ENCODE measurements around the gene RPS15A.
"Not testable (repeated sequence)": the region's sequence is repeated elsewhere in the genome, so short reads cannot be mapped to it uniquely, and the experiment has no call there.

Gene RPS15A

GRCh38 chr16:18742870-18743269, 47.3 kb downstream of the RPS15A start:
- not testable (repeated sequence) for DNase-seq

- DNase-seq, result not testable (repeated sequence)
Measured at GRCh38 chr16:18740027-18740426, 50.1 kb downstream of the RPS15A start.

- not testable (repeated sequence) for DNase-seq
Measured at GRCh38 chr16:18738768-18739167, 51.4 kb downstream of the RPS15A start.

GRCh38 chr16:18734279-18734678, 55.9 kb downstream of the RPS15A start:
- DNase-seq, result not testable (repeated sequence)
